ENCODE data around the gene ATP4A.

DNA sequence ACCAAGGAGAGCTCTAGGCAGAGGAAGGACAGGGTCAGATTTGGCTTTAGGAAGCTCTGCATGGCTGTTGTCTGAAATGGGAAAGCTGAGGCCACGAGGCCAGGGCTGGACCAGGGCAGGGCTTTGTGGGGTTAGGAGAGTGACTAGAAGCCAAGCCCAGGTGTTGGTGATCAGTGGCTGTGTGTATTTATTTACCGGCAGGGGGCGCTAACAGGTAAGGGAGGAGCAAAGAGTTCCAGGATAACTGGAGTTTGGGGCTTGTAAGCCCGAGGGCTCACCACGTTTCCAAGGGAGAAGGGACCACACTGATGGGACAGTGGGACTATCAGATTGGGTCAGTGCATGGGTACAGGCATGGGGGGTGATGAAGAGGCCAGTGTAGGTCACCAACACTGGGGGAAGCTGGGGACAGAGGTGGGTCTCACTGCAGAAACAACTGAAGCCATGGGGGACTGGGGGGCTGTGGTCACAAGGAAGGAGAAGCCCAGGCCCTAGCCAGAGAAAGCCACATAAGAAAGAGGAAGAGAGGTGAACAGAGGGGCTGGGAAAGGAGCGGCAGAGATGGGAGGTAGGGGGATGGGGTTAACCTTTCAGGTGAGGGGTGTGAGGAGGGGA is 14.2 kb downstream of the ATP4A start:
- TF ChIP-seq POLR2AphosphoS5 (IDR thresholded peaks at IDR 0.05; ENCODE audit: borderline replicate concordance, low read depth, low read length): no peak
- no peak for TF ChIP-seq EZH2 (IDR thresholded peaks at IDR 0.05)
- no peak for TF ChIP-seq FOXP2 (optimal IDR thresholded peaks at IDR 0.05; ENCODE audit: control extremely low read depth, extremely low read length, insufficient read depth)

All from SK-N-MC (cell line).